Kidney (tissue), 14 donors: Measurements from ENCODE around the gene WSB1. TPM values are rescaled to one million over a fixed set of nuclear protein-coding genes. Genes with fewer than 3 reads are reported as not detected.

Source experiments
- DNase-seq, 5 donors: peaks; one replicate each; pipeline ENCODE4 v3.0.0-alpha.2; 2013 to 2020
- FAIRE-seq: peaks from 2 replicates; lab custom pipeline; 2012; peaks lifted over from hg19 to GRCh38; lab: Jason Lieb, UNC
- H3K27ac ChIP-seq, 2 donors: one replicate each; pipeline ENCODE4 v1.7.0; 2013; ENCODE audit warnings: low read depth in 2 of 2, low read length in 2 of 2, inconsistent platforms in 1 of 2
- H3K27me3 ChIP-seq: one replicate; pipeline ENCODE4 v1.7.1; 2013; ENCODE audit warnings: low read length, inconsistent platforms; ENCODE audit not compliant: control insufficient read depth, insufficient read depth
- H3K36me3 ChIP-seq, 3 donors: one replicate each; pipeline versions ENCODE4 v1.7.0 to v1.7.1; 2013; ENCODE audit warnings: low read length in 3 of 3, control low read depth in 1 of 3, inconsistent platforms in 1 of 3; ENCODE audit not compliant: insufficient read depth in 3 of 3, control insufficient read depth in 2 of 3
- H3K4me1 ChIP-seq, 3 donors: one replicate each; pipeline versions ENCODE4 v1.7.0 to v1.7.1; 2013; ENCODE audit warnings: low read length in 3 of 3, inconsistent platforms in 1 of 3, low read depth in 1 of 3; ENCODE audit not compliant: control insufficient read depth in 2 of 3, insufficient read depth in 2 of 3
- H3K4me3 ChIP-seq, 3 donors: one replicate each; pipeline versions ENCODE4 v1.7.0 to v1.8.1; 2013; ENCODE audit warnings: low read length in 3 of 3, control low read depth in 1 of 3, inconsistent platforms in 1 of 3
- H3K9ac ChIP-seq, 3 donors: one replicate each; pipeline versions ENCODE4 v1.7.0 to v1.7.1; 2013; ENCODE audit warnings: low read length in 3 of 3, control low read depth in 1 of 3, inconsistent platforms in 1 of 3
- H3K9me3 ChIP-seq, 3 donors: one replicate each; pipeline versions ENCODE4 v1.7.0 to v1.7.1; 2013; ENCODE audit warnings: low read length in 3 of 3, control low read depth in 1 of 3, inconsistent platforms in 1 of 3; ENCODE audit not compliant: control insufficient read depth in 2 of 3, insufficient read depth in 1 of 3
- intact Hi-C: fragments of 100-400 bp; cut with DNase I; formaldehyde crosslinking; loops from one replicate; pipeline ENCODE4 v1.11.1; 2022
- polyA plus RNA-seq: library from polyadenylated mRNA; stranded (reverse); fragments of 350-450 nt; fragmentation: Illumina TruSeq; extraction: RNeasy Lipid Tissue Mini Kit (QIAGEN cat#74804); gene quantifications from one replicate; pipeline ENCODE4 v1.2.3, GENCODE V29; 2014; ENCODE audit warnings: low read depth, low replicate concordance; ENCODE audit not compliant: insufficient read depth
- total RNA-seq: library from RNA; stranded (reverse); fragmentation: NEBNext Ultra II Directional; extraction: Animal tissue kit (Norgen Biotek cat#: 25700); gene quantifications from one replicate; pipeline ENCODE4 v1.2.1, GENCODE V29; 2021
- TF ChIP-seq, protein P1 (sequence below): IDR thresholded peaks from 3 replicates; pipeline ENCODE4 v1.5.1; 2012; ENCODE audit warnings: mild to moderate bottlenecking, moderate library complexity, borderline replicate concordance; ENCODE audit not compliant: insufficient read depth; ENCODE audit errors: extremely low read depth
- donor health status: control.
- donor health status: control.
- donor health status: control.
- donor health status: control.
- donor health status: control.
- donor health status: DM: yes; HTN: yes; CAD: no.
- donor health status: Normal renal cell carcinoma (clear cell type).

Gene WSB1
- total and polyA plus RNA-seq, 2 donors from 2014 or later: 59.8 to 195 TPM

DNA sequence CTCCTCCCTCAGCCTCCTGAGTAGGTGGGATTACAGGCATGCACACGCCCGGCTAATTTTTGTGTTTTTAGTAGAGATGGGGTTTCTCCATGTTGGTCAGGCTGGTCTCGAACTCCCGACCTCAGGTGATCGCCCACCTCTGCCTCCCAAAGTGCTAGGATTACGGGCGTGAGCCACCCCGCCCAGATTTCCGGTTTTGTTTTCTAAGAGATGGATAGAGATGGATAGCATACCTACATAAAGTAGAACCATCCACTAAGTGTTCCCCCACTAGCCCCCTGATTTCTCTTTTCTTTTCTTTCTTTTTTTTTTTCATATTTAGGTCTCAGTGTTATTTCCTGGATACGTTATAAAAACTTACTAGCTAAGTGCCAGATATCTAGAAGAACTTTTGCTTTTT, 2.0 kb downstream of the WSB1 start:
- DNase-seq: peak in 1 of 5 donors; percentile 5
- TF ChIP-seq, protein P1, sequence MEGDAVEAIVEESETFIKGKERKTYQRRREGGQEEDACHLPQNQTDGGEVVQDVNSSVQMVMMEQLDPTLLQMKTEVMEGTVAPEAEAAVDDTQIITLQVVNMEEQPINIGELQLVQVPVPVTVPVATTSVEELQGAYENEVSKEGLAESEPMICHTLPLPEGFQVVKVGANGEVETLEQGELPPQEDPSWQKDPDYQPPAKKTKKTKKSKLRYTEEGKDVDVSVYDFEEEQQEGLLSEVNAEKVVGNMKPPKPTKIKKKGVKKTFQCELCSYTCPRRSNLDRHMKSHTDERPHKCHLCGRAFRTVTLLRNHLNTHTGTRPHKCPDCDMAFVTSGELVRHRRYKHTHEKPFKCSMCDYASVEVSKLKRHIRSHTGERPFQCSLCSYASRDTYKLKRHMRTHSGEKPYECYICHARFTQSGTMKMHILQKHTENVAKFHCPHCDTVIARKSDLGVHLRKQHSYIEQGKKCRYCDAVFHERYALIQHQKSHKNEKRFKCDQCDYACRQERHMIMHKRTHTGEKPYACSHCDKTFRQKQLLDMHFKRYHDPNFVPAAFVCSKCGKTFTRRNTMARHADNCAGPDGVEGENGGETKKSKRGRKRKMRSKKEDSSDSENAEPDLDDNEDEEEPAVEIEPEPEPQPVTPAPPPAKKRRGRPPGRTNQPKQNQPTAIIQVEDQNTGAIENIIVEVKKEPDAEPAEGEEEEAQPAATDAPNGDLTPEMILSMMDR: no peak
- FAIRE-seq: no peak

DNA sequence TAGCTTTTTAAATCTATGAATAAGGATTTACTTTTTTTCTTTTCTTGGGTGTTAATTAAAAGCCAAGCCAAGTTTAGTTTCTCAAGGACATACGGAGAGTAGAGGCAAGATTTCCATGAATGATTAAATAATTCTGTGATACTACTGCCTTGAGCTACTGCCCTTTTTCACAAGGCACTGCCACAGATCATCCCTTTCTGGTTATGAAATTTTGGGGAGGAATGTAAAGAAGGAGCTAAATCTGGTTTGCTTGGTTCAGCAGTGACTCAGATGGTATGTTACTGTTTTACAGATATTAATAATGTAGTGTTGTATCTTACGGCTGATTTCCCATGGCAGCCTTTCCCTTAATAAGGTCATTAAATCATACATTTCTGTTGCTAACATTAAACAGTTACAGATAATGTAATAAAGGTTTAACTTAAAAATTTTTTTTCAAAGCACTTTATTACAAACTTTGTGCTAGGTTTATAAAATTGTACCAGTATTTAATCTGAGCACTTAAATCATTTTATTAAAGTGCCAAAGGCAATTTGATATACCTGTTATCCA, 2.6 kb downstream of the WSB1 start:
- no peak for FAIRE-seq
- peak overlapping the region; percentile 100 for H3K27ac ChIP-seq
- peaks cover 3 to 17% (median 13%) of the 10 kb centered on the region in 3 donors for H3K4me1 ChIP-seq
- intact Hi-C loops: no loop called here
- H3K4me3 ChIP-seq: peak overlapping the region; percentile 54 to 99 (median 81)
- DNase-seq: peak in 1 of 5 donors; percentile 14
- no peaks in the 10 kb centered on the region for H3K9me3 ChIP-seq
- no peaks in the 10 kb centered on the region for H3K36me3 ChIP-seq
- TF ChIP-seq, protein P1: no peak
- H3K9ac ChIP-seq: peak overlapping the region; percentile 17 to 100 (median 98)
- no peaks in the 10 kb centered on the region for H3K27me3 ChIP-seq

More for the DNA sequence above, 2.0 kb downstream of the WSB1 start:
- Histone ChIP-seq H3K36me3 (no peaks in the 10 kb centered on the region), H3K4me3 (peak overlapping the region; percentile 81 to 99 (median 99)), H3K9me3 (no peaks in the 10 kb centered on the region), H3K4me1 (peaks cover 3 to 17% (median 13%) of the 10 kb centered on the region in 3 donors), H3K9ac (peak overlapping the region; percentile 17 to 100 (median 98)), H3K27ac (peak overlapping the region; percentile 100), H3K27me3 (no peaks in the 10 kb centered on the region)
- intact Hi-C loops: no loop called here

DNA sequence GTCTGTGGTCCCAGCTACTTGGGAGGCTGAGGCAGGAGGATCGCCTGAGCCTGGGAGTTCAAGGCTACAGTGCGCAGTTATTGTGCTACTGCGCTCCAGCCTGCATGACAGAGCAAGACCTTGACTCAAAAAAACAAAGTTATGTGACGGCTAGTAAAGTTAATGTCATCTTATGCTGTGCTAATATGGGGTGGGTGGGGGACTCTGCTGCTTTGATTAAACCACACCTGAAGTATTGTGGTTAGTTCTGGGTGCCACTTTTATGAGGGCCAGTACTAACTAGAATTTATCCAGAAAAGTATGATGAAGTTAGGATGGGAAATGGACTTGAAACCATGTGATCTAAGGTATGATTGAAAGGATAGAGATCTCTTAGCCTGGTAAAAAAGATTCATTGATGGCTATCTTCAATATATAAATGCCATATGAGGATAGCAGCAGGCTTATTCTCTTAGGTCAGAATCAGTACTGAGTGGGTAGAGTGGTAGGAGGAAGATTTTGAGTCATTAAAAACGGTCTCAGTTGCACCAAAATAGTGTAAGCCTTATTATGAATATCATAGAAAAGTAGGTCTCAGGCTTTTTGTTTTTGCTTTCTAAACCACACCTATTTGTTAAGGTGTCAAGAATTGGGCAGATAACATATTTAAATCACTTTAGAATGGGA, 5.6 kb downstream of the WSB1 start:
- Histone ChIP-seq H3K36me3 (peaks cover 0 to 5% (median 0%) of the 10 kb centered on the region in 3 donors), H3K4me3 (no peak overlapping the region), H3K9me3 (no peaks in the 10 kb centered on the region), H3K27ac (no peak overlapping the region), H3K27me3 (no peaks in the 10 kb centered on the region), H3K9ac (no peak overlapping the region), H3K4me1 (peaks cover 3 to 14% (median 8%) of the 10 kb centered on the region in 3 donors)
- DNase-seq (no peak), FAIRE-seq (no peak)
- intact Hi-C loops: no loop called here
- TF ChIP-seq, protein P1: no peak
